Neural cell (in vitro differentiated cells): ENCODE results near the gene GRID1. TPM values are rescaled to one million over a fixed set of nuclear protein-coding genes. Genes with fewer than 3 reads are reported as not detected.

Source experiments
- H2AFZ ChIP-seq: fragments of 200-600, 300-800 bp; sonication (generic), shearing (Covaris generic); 2 replicates; pipeline ENCODE4 v1.6.0; 2014; ENCODE audit warnings: low read depth, mild to moderate bottlenecking, antibody characterized with exemption, low read length, moderate library complexity
- H3F3A ChIP-seq: fragments of 200-600 bp; shearing (Covaris generic); 2 replicates; pipeline ENCODE4 v1.6.1; 2016; ENCODE audit warnings: mild to moderate bottlenecking, moderate library complexity, mixed read lengths, antibody characterized with exemption, low read length; ENCODE audit not compliant: insufficient read depth, poor library complexity, severe bottlenecking
- H3K27ac ChIP-seq: fragments of 200-600, 300-800 bp; sonication (generic), shearing (Covaris generic); 2 replicates; pipeline ENCODE4 v1.5.1; 2014; ENCODE audit warnings: mild to moderate bottlenecking, low read length, moderate library complexity
- H3K27me3 ChIP-seq: fragments of 300-800, 200-600 bp; sonication (generic), shearing (Covaris generic); 2 replicates; pipeline ENCODE4 v1.6.0; 2014; ENCODE audit warnings: mild to moderate bottlenecking, low read depth, low read length, moderate library complexity; ENCODE audit not compliant: insufficient read depth
- H3K36me3 ChIP-seq: fragments of 300-800, 200-600 bp; sonication (generic), shearing (Covaris generic); 2 replicates; pipeline ENCODE4 v1.5.1; 2014; ENCODE audit warnings: mild to moderate bottlenecking, antibody characterized with exemption, low read length, moderate library complexity; ENCODE audit not compliant: insufficient read depth
- H3K4me2 ChIP-seq: fragments of 300-800, 200-600 bp; sonication (generic), shearing (Covaris generic); 2 replicates; pipeline ENCODE4 v1.6.0; 2014; ENCODE audit warnings: mild to moderate bottlenecking, low read length
- H3K4me3 ChIP-seq: fragments of 300-800, 200-600 bp; sonication (generic), shearing (Covaris generic); 2 replicates; pipeline ENCODE4 v1.5.1; 2014; ENCODE audit warnings: mild to moderate bottlenecking, low read length, moderate library complexity
- H3K79me2 ChIP-seq: fragments of 200-600 bp; shearing (Covaris generic); replicated peaks from 2 replicates; pipeline ENCODE4 v1.6.0; 2014; ENCODE audit warnings: mild to moderate bottlenecking, low read length, moderate library complexity; ENCODE audit not compliant: insufficient read depth
- H3K9ac ChIP-seq: fragments of 300-800, 200-600 bp; sonication (generic), shearing (Covaris generic); 2 replicates; pipeline ENCODE4 v1.6.1; 2016; ENCODE audit warnings: mild to moderate bottlenecking, low read length, mixed read lengths
- H3K9me2 ChIP-seq: fragments of 200-600 bp; shearing (Covaris generic); 2 replicates; pipeline ENCODE4 v1.6.1; 2016; ENCODE audit warnings: mild to moderate bottlenecking, low read length, mixed read lengths; ENCODE audit not compliant: insufficient read depth
- H3K9me3 ChIP-seq: fragments of 200-600, 300-800 bp; sonication (generic), shearing (Covaris generic); 2 replicates; pipeline ENCODE4 v1.6.1; 2016; ENCODE audit warnings: mild to moderate bottlenecking, mixed run types, low read length, moderate library complexity, mixed read lengths
- H4K20me1 ChIP-seq: fragments of 200-600 bp; shearing (Covaris generic); 2 replicates; pipeline ENCODE4 v1.6.1; 2016; ENCODE audit warnings: mild to moderate bottlenecking, mixed run types; ENCODE audit not compliant: insufficient read depth
- CTCF ChIP-seq: fragments of 450-650 bp; IDR thresholded peaks from 2 replicates; pipeline ENCODE4 v1.5.1; 2014; ENCODE audit warnings: antibody characterized with exemption, mild to moderate bottlenecking, moderate library complexity; ENCODE audit not compliant: poor library complexity, severe bottlenecking
- EP300 ChIP-seq: fragments of 450-650 bp; conservative IDR thresholded peaks from 2 replicates; pipeline ENCODE4 v1.6.1; 2014; ENCODE audit warnings: antibody characterized with exemption, mild to moderate bottlenecking, moderate library complexity; ENCODE audit not compliant: poor library complexity, severe bottlenecking
- EZH2 ChIP-seq: fragments of 200-600, 300-800 bp; shearing (Covaris generic), sonication (generic); IDR thresholded peaks from 2 replicates; pipeline ENCODE4 v1.6.1; 2014; ENCODE audit warnings: antibody characterized with exemption, low read length, borderline replicate concordance, mild to moderate bottlenecking; ENCODE audit not compliant: insufficient read depth, poor library complexity, severe bottlenecking
- MXI1 ChIP-seq: fragments of 450-650 bp; conservative IDR thresholded peaks from 2 replicates; pipeline ENCODE4 v1.6.1; 2014; ENCODE audit warnings: antibody characterized with exemption, mild to moderate bottlenecking; ENCODE audit not compliant: poor library complexity, severe bottlenecking
- POLR2AphosphoS5 ChIP-seq: IDR thresholded peaks from 2 replicates; pipeline ENCODE4 v1.6.1; 2012
- RAD21 ChIP-seq: fragments of 450-650 bp; conservative IDR thresholded peaks from 2 replicates; pipeline ENCODE4 v1.6.1; 2014; ENCODE audit warnings: antibody characterized with exemption, mild to moderate bottlenecking, moderate library complexity
- REST ChIP-seq: IDR thresholded peaks from 2 replicates; pipeline ENCODE4 v1.6.1; 2012; ENCODE audit warnings: borderline replicate concordance
- SMC3 ChIP-seq: fragments of 450-650 bp; conservative IDR thresholded peaks from 2 replicates; pipeline ENCODE4 v1.6.1; 2014; ENCODE audit warnings: antibody characterized with exemption, mild to moderate bottlenecking, moderate library complexity; ENCODE audit not compliant: poor library complexity
- TAF1 ChIP-seq: IDR thresholded peaks from 2 replicates; pipeline ENCODE4 v1.6.1; 2012; ENCODE audit warnings: low read depth
- polyA plus RNA-seq: library from polyadenylated mRNA; depleted of rRNA; stranded (reverse); fragments of >200 nt; gene quantifications from 2 replicates; pipeline ENCODE4 v1.2.3, GENCODE V29; 2014

Gene GRID1
- polyA plus RNA-seq, 1 donor from 2014 or later = 7.3 TPM

GRCh38 chr10:86170255-86171108, 196.1 kb downstream of the GRID1 start:
- no peaks in the 10 kb centered on the region for H3K9me3 ChIP-seq
- TF ChIP-seq RAD21 = no peak
- TF ChIP-seq CTCF = no peak
- TF ChIP-seq SMC3 = no peak
- TF ChIP-seq EP300 = no peak
- TF ChIP-seq REST = no peak
- TF ChIP-seq EZH2 = no peak
- TF ChIP-seq MXI1 = no peak
- no peak for TF ChIP-seq TAF1
- TF ChIP-seq POLR2AphosphoS5 = no peak
- no peaks in the 10 kb centered on the region for H4K20me1 ChIP-seq
- no peaks in the 10 kb centered on the region for H3K9me2 ChIP-seq
- H3K4me2 ChIP-seq = no peak overlapping the region
- no peak overlapping the region for H3K27ac ChIP-seq
- H3K79me2 ChIP-seq = no peaks in the 10 kb centered on the region
- no peak overlapping the region for H3K4me3 ChIP-seq
- no peaks in the 10 kb centered on the region for H3K36me3 ChIP-seq
- no peak overlapping the region for H3K9ac ChIP-seq
- H3K27me3 ChIP-seq = no peaks in the 10 kb centered on the region
- no peaks in the 10 kb centered on the region for H3F3A ChIP-seq
- no peak overlapping the region for H2AFZ ChIP-seq

GRCh38 chr10:86169506-86170254, 196.9 kb downstream of the GRID1 start:
- Histone ChIP-seq H3K4me3 (no peak overlapping the region), H3K27ac (no peak overlapping the region), H3K36me3 (no peaks in the 10 kb centered on the region), H3K9me2 (no peaks in the 10 kb centered on the region), H3K4me2 (no peak overlapping the region), H3F3A (no peaks in the 10 kb centered on the region), H2AFZ (no peak overlapping the region), H3K9ac (no peak overlapping the region), H3K79me2 (no peaks in the 10 kb centered on the region), H4K20me1 (no peaks in the 10 kb centered on the region), H3K27me3 (no peaks in the 10 kb centered on the region), H3K9me3 (no peaks in the 10 kb centered on the region)
- TF ChIP-seq EZH2 (no peak), EP300 (no peak), RAD21 (no peak), CTCF (no peak), TAF1 (no peak), POLR2AphosphoS5 (no peak), REST (no peak), MXI1 (no peak), SMC3 (no peak)
